ENCODE results near the gene QRSL1. TPM values are rescaled to one million over a fixed set of nuclear protein-coding genes. Genes with fewer than 3 reads are reported as not detected.
A peak's percentile ranks its signal among the peaks of the same experiment; 100 is the strongest.

QRSL1 gene
- total RNA-seq, 1 donor from 2014 or later, result 23.0 TPM

DNA sequence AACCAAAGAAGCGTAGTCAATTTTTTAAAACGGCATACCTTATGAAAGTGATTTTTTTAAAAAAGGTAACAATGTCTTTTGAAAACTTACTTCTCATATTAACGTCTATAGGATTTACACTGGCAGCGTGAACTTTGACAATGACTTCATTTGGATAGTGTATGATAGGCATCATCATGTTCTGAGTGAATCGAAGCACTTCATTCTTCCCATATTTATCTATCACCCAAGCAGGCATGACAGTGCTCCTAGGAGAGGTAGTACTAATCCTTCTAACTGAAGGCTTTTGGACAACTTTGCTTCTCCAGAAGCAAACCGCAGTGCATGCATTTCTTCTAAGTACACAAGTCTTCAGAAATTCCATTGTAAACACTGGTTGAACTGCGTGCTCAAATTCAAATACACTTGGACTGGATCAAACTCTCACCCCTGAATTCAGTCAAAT, 698 bp upstream of the QRSL1 start:
- Histone ChIP-seq H3F3A (ENCODE audit: low read depth) (peaks cover 14% of the 10 kb centered on the region), H3K4me1 (peaks cover 6% of the 10 kb centered on the region), H3K9me3 (ENCODE audit: low read depth) (no peaks in the 10 kb centered on the region), H3K79me2 (ENCODE audit: low read depth) (peaks cover 52% of the 10 kb centered on the region), H3K4me3 (peak overlapping the region; percentile 89), H2AFZ (replicated peaks) (peak overlapping the region; percentile 90), H3K27ac (peak overlapping the region; percentile 40), H3K27me3 (no peaks in the 10 kb centered on the region), H4K20me1 (ENCODE audit: low read depth) (no peaks in the 10 kb centered on the region), H3K9ac (peak overlapping the region; percentile 63), H3K4me2 (peak overlapping the region; percentile 86), H3K36me3 (no peaks in the 10 kb centered on the region)
- no peaks in the 10 kb centered on the region for H3K9me3 Mint-ChIP-seq
- peak overlapping the region; percentile 94 for H3K27ac Mint-ChIP-seq
- H3K27me3 Mint-ChIP-seq (ENCODE audit: insufficient read depth, low read depth), result peaks cover 2% of the 10 kb centered on the region
- TF ChIP-seq EZH2phosphoT487 (IDR thresholded peaks at IDR 0.05) (no peak), EZH2 (IDR thresholded peaks at IDR 0.05) (no peak)
- TF ChIP-seq, protein P1, sequence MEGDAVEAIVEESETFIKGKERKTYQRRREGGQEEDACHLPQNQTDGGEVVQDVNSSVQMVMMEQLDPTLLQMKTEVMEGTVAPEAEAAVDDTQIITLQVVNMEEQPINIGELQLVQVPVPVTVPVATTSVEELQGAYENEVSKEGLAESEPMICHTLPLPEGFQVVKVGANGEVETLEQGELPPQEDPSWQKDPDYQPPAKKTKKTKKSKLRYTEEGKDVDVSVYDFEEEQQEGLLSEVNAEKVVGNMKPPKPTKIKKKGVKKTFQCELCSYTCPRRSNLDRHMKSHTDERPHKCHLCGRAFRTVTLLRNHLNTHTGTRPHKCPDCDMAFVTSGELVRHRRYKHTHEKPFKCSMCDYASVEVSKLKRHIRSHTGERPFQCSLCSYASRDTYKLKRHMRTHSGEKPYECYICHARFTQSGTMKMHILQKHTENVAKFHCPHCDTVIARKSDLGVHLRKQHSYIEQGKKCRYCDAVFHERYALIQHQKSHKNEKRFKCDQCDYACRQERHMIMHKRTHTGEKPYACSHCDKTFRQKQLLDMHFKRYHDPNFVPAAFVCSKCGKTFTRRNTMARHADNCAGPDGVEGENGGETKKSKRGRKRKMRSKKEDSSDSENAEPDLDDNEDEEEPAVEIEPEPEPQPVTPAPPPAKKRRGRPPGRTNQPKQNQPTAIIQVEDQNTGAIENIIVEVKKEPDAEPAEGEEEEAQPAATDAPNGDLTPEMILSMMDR (IDR thresholded peaks at IDR 0.05), result no peak
- peak overlapping the region; percentile 96 for H3K4me3 Mint-ChIP-seq
- peak; percentile 18 for DNase-seq (ENCODE audit: low spot score)
- H3K4me1 Mint-ChIP-seq, result peaks cover 11% of the 10 kb centered on the region
- no peaks in the 10 kb centered on the region for H3K36me3 Mint-ChIP-seq

DNA sequence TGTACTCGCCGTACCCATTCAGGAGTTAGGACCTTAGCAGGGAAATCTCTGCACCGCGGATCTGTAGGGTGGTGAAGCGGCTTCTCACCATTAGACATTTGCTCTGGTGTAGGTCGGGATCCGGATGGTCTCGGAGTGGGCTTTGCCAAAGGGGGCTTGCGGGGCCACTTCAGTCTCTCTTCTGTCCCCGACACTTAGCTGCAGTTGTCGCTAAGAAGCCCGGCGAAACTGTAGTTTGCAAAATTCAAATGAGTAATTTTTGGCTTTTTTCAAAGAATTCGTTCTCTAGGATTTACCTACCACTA, 433 bp downstream of the QRSL1 start:
- Histone ChIP-seq H3K4me3 (peak overlapping the region; percentile 89), H3K36me3 (no peaks in the 10 kb centered on the region), H3K79me2 (ENCODE audit: low read depth) (peaks cover 63% of the 10 kb centered on the region), H3K4me2 (peak overlapping the region; percentile 86), H3K27me3 (no peaks in the 10 kb centered on the region), H3K9me3 (ENCODE audit: low read depth) (no peaks in the 10 kb centered on the region), H3K4me1 (peaks cover 6% of the 10 kb centered on the region), H2AFZ (replicated peaks) (peak overlapping the region; percentile 90), H3F3A (ENCODE audit: low read depth) (peaks cover 14% of the 10 kb centered on the region), H3K27ac (peak overlapping the region; percentile 86), H4K20me1 (ENCODE audit: low read depth) (no peaks in the 10 kb centered on the region), H3K9ac (peak overlapping the region; percentile 92)
- peaks cover 2% of the 10 kb centered on the region for H3K36me3 Mint-ChIP-seq
- no peaks in the 10 kb centered on the region for H3K9me3 Mint-ChIP-seq
- peak overlapping the region; percentile 94 for H3K27ac Mint-ChIP-seq
- H3K27me3 Mint-ChIP-seq (ENCODE audit: insufficient read depth, low read depth), result peaks cover 2% of the 10 kb centered on the region
- H3K4me1 Mint-ChIP-seq, result peaks cover 11% of the 10 kb centered on the region
- peak overlapping the region; percentile 96 for H3K4me3 Mint-ChIP-seq
- no peak for DNase-seq (ENCODE audit: low spot score)
- TF ChIP-seq, protein P1 (IDR thresholded peaks at IDR 0.05), result no peak
- TF ChIP-seq EZH2phosphoT487 (IDR thresholded peaks at IDR 0.05), result no peak
- TF ChIP-seq EZH2 (IDR thresholded peaks at IDR 0.05), result no peak

DNA sequence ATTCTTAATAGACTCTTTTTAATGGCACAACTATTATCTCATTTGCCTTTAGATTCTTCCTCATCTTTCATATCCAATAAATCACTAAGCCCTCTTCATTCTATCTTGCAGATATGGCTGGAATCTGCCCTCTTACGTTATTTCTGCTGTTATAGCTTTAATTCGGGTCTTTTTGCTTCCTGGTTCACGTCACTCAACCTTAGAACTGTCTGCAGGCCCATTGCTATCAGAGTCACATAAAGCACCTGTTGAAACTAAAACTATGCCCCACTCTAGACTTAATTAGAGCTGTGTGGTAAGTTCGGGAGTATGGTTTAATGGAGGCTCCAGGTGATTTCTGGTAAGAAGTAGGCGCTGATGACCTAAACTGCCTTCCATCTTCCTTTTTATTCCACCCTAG, 988 bp downstream of the QRSL1 start:
- H3K9me3 ChIP-seq (ENCODE audit: low read depth), result no peaks in the 10 kb centered on the region
- H3K36me3 Mint-ChIP-seq, result peaks cover 8% of the 10 kb centered on the region
- H2AFZ ChIP-seq (replicated peaks), result no peak overlapping the region
- peaks cover 14% of the 10 kb centered on the region for H3F3A ChIP-seq (ENCODE audit: low read depth)
- H3K79me2 ChIP-seq (ENCODE audit: low read depth), result peaks cover 69% of the 10 kb centered on the region
- no peak overlapping the region for H3K27ac Mint-ChIP-seq
- no peaks in the 10 kb centered on the region for H4K20me1 ChIP-seq (ENCODE audit: low read depth)
- peak overlapping the region; percentile 89 for H3K4me3 ChIP-seq
- no peaks in the 10 kb centered on the region for H3K9me3 Mint-ChIP-seq
- peak overlapping the region; percentile 86 for H3K4me2 ChIP-seq
- TF ChIP-seq, protein P1 (IDR thresholded peaks at IDR 0.05), result no peak
- no peak for TF ChIP-seq EZH2 (IDR thresholded peaks at IDR 0.05)
- no peak for TF ChIP-seq EZH2phosphoT487 (IDR thresholded peaks at IDR 0.05)
- H3K36me3 ChIP-seq, result no peaks in the 10 kb centered on the region
- H3K27me3 ChIP-seq, result no peaks in the 10 kb centered on the region
- no peaks in the 10 kb centered on the region for H3K27me3 Mint-ChIP-seq (ENCODE audit: insufficient read depth, low read depth)
- H3K27ac ChIP-seq, result no peak overlapping the region
- DNase-seq (ENCODE audit: low spot score), result no peak
- H3K4me1 Mint-ChIP-seq, result peaks cover 11% of the 10 kb centered on the region
- H3K4me1 ChIP-seq, result peaks cover 6% of the 10 kb centered on the region
- peak overlapping the region; percentile 92 for H3K9ac ChIP-seq
- H3K4me3 Mint-ChIP-seq, result peak overlapping the region; percentile 96

Measured in neural progenitor cell (in vitro differentiated cells).